PC-9 (cell line): ENCODE results near the gene MAPKAPK2. TPM values are rescaled to one million over a fixed set of nuclear protein-coding genes. Genes with fewer than 3 reads are reported as not detected.

Source experiments
- BruUV-seq: library from RNA; stranded (reverse); fragments of 400-500 nt; replicated peaks from 2 replicates; lab custom pipeline; 2021; lab: Mats Ljungman, UMichigan
- CTCF ChIA-PET: fragments of 300-600 bp; sonication (Branson Sonifier 250); formaldehyde crosslinking; loops from one replicate; lab custom pipeline; 2022; ENCODE audit warnings: antibody characterized with exemption; lab: Charles Lee
- POLR2A ChIA-PET: fragments of 300-600 bp; sonication (Branson Sonifier 250); formaldehyde crosslinking; loops from one replicate; lab custom pipeline; 2022; ENCODE audit warnings: antibody characterized with exemption; ENCODE audit not compliant: unreplicated experiment; lab: Charles Lee
- DNase-seq, 2 experiments: peaks; one replicate each; pipeline versions ENCODE4 v3.0.0 to v3.0.0-alpha.2; 2015 to 2022; ENCODE audit warnings: mixed read lengths in 1 of 2
- H2AFZ ChIP-seq: fragments of 200-600 bp; sonication (generic); 2 replicates; pipeline ENCODE4 v1.8.1; 2017; ENCODE audit warnings: antibody characterized with exemption
- H3F3A ChIP-seq: fragments of 200-600 bp; sonication (generic); 2 replicates; pipeline ENCODE4 v1.8.1; 2017; ENCODE audit warnings: antibody characterized with exemption, mild to moderate bottlenecking, low read depth; ENCODE audit not compliant: insufficient read depth
- H3K27ac ChIP-seq: fragments of 200-600 bp; sonication (generic); 2 replicates; pipeline ENCODE4 v1.6.1; 2016; ENCODE audit warnings: mixed run types
- H3K27me3 ChIP-seq: fragments of 200-600 bp; sonication (generic); 2 replicates; pipeline ENCODE4 v1.6.1; 2016; ENCODE audit warnings: low read depth, mixed run types; ENCODE audit not compliant: insufficient read depth
- H3K36me3 ChIP-seq: fragments of 200-600 bp; sonication (generic); 2 replicates; pipeline ENCODE4 v1.6.1; 2016; ENCODE audit warnings: low read depth, mixed run types
- H3K4me1 ChIP-seq: fragments of 200-600 bp; sonication (generic); replicated peaks from 2 replicates; pipeline ENCODE4 v1.6.1; 2016; ENCODE audit warnings: mixed run types; ENCODE audit not compliant: insufficient read depth
- H3K4me2 ChIP-seq: fragments of 200-600 bp; sonication (generic); 2 replicates; pipeline ENCODE4 v1.6.1; 2017; ENCODE audit warnings: mixed run types
- H3K4me3 ChIP-seq: fragments of 200-600 bp; sonication (generic); 2 replicates; pipeline ENCODE4 v1.6.1; 2016; ENCODE audit warnings: mixed run types
- H3K79me2 ChIP-seq: fragments of 200-600 bp; sonication (generic); 2 replicates; pipeline ENCODE4 v1.6.1; 2017; ENCODE audit warnings: low read depth, mixed run types
- H3K9me2 ChIP-seq: fragments of 200-600 bp; sonication (generic); 2 replicates; pipeline ENCODE4 v1.8.1; 2017; ENCODE audit warnings: mild to moderate bottlenecking; ENCODE audit not compliant: insufficient read depth
- H3K9me3 ChIP-seq: fragments of 200-600 bp; sonication (generic); 2 replicates; pipeline ENCODE4 v1.8.1; 2016; ENCODE audit warnings: low read depth; ENCODE audit not compliant: insufficient read depth
- H4K20me1 ChIP-seq: fragments of 200-600 bp; sonication (generic); 2 replicates; pipeline ENCODE4 v1.8.1; 2017; ENCODE audit not compliant: insufficient read depth
- EZH2 ChIP-seq: fragments of 200-600 bp; sonication (generic); IDR thresholded peaks from 2 replicates; pipeline ENCODE4 v1.8.0; 2017; ENCODE audit warnings: antibody characterized with exemption, low read depth
- intact Hi-C: fragments of 100-400 bp; cut with micrococcal nuclease; formaldehyde crosslinking; loops from one replicate; pipeline ENCODE4 v1.10.0; 2022; ENCODE audit not compliant: unreplicated experiment
- total RNA-seq: library from RNA; stranded (reverse); gene quantifications from 2 replicates; pipeline ENCODE4 v1.2.3, GENCODE V29; 2021
- TF ChIP-seq, protein P1 (sequence below): fragments of 200-600 bp; sonication (generic); conservative IDR thresholded peaks from 2 replicates; pipeline ENCODE4 v1.6.1; 2017; ENCODE audit warnings: mixed run types, antibody characterized with exemption, mild to moderate bottlenecking, moderate library complexity

MAPKAPK2 gene
- total RNA-seq, 1 experiment from 2014 or later = 62.6 TPM

DNA sequence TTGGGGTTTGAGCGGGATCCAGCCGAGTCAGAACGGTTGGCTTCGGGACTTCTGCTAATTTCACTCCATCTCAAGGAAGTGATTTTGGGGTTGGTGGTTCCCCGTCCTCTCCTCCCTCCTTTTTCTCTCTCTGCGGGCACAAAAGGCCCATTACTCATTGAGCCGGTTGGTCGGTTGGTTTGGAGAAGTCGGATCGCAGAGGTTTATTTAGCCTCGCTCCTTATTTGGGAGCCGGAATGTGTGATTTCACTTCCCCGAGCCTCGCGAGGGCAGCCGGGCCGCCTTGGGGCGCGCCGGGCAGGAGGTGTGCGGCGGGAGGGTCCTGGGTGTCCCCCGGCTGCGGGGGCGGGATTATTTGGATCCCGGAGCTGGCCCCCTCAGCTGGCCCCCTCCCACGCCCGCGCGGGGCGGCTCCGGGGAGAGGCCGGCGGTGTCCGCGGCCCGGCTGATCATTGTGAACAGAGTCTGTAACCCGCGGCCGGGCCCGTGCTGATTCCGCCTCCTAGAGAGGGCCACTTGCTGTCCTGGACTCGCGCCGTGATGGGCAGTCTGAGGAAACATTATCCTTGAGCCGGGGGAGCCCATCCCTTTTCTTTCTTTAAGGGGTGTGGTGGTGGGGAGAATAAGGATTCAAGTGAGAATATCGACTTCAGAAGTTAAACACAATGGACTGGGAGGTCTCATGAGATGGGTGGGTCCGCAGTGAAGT lies 1.2 kb downstream of the MAPKAPK2 start:
- Histone ChIP-seq H3K4me1 (peaks cover 25% of the 10 kb centered on the region), H3K79me2 (peaks cover 54% of the 10 kb centered on the region), H3K9me2 (no peaks in the 10 kb centered on the region), H3K27ac (peak overlapping the region; percentile 82), H4K20me1 (peaks cover 47% of the 10 kb centered on the region), H3K27me3 (no peaks in the 10 kb centered on the region), H3K9me3 (no peaks in the 10 kb centered on the region), H3K4me3 (peak overlapping the region; percentile 99), H3K36me3 (no peaks in the 10 kb centered on the region), H3K4me2 (peak overlapping the region; percentile 78), H3F3A (peaks cover 5% of the 10 kb centered on the region; the same call in 1 of the 2 replicates), H2AFZ (peak overlapping the region; percentile 72)
- BruUV-seq = TSS peak; percentile 79
- no peak for TF ChIP-seq EZH2
- TF ChIP-seq, protein P1, sequence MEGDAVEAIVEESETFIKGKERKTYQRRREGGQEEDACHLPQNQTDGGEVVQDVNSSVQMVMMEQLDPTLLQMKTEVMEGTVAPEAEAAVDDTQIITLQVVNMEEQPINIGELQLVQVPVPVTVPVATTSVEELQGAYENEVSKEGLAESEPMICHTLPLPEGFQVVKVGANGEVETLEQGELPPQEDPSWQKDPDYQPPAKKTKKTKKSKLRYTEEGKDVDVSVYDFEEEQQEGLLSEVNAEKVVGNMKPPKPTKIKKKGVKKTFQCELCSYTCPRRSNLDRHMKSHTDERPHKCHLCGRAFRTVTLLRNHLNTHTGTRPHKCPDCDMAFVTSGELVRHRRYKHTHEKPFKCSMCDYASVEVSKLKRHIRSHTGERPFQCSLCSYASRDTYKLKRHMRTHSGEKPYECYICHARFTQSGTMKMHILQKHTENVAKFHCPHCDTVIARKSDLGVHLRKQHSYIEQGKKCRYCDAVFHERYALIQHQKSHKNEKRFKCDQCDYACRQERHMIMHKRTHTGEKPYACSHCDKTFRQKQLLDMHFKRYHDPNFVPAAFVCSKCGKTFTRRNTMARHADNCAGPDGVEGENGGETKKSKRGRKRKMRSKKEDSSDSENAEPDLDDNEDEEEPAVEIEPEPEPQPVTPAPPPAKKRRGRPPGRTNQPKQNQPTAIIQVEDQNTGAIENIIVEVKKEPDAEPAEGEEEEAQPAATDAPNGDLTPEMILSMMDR = no peak; the same call in 1 of the 2 replicates
- peak; percentile 52 to 70 for DNase-seq
- intact Hi-C loops = no loop called here
- CTCF ChIA-PET = interaction anchor here (0.6 kb wide), 1 partner anchor 255 kb away, joined by 5 read pairs; no protein-coding TSS in a partner anchor
- POLR2A ChIA-PET = interaction anchor here (0.6 kb wide), 1 partner anchor 771 kb away, joined by 5 read pairs; no protein-coding TSS in a partner anchor

DNA sequence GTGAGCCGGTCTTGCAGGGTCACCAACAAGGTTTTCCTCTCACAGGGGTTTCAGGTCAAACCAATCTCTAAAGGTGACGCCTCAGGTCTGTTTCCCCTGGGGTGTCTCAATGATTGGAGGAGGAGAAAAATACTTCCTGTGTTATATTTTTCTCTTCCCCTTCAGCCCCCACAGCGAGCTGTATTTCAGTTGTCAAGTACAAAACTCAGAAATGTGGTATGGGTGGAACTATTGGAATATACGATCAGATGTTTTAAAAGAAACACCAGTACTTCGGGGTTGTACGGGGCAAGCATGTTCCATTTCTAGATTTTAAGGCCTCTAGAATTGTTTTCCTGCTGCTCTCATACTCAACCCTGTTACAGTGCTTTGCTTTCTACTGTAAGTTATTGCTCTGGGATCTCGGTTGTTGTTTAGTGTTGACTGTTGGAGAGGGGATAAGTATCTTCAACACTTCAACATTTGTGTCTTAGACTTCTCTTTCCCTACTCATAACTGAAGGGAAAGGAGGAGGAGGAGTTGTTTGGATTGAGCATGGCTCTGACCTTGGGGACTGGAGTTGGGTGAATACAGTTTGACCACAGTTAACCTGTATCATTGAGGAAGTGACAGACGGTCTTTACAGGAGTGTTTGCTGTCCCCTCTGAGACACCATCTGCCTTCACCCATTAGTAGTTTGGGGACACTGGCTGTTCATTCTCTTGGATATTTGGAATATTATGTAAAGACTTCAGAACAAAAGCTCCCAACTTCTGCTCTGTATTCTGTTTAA lies 2.0 kb downstream of the MAPKAPK2 start:
- BruUV-seq = TSS peak; percentile 41
- H3K79me2 ChIP-seq = peaks cover 59% of the 10 kb centered on the region
- H3F3A ChIP-seq = peaks cover 5% of the 10 kb centered on the region; the same call in 1 of the 2 replicates
- DNase-seq = no peak
- H4K20me1 ChIP-seq = peaks cover 52% of the 10 kb centered on the region
- no peaks in the 10 kb centered on the region for H3K9me2 ChIP-seq
- intact Hi-C loops = no loop called here
- peaks cover 25% of the 10 kb centered on the region for H3K4me1 ChIP-seq
- POLR2A ChIA-PET = no interaction called here
- H3K27ac ChIP-seq = peak overlapping the region; percentile 82
- no peaks in the 10 kb centered on the region for H3K27me3 ChIP-seq
- H3K4me3 ChIP-seq = peak overlapping the region; percentile 99
- CTCF ChIA-PET = interaction anchor here (0.6 kb wide), 1 partner anchor 256 kb away, joined by 5 read pairs; no protein-coding TSS in a partner anchor
- H3K36me3 ChIP-seq = no peaks in the 10 kb centered on the region
- peak overlapping the region; percentile 78 for H3K4me2 ChIP-seq
- H2AFZ ChIP-seq = peak overlapping the region; percentile 72
- H3K9me3 ChIP-seq = no peaks in the 10 kb centered on the region
- TF ChIP-seq, protein P1 = no peak
- TF ChIP-seq EZH2 = no peak

DNA sequence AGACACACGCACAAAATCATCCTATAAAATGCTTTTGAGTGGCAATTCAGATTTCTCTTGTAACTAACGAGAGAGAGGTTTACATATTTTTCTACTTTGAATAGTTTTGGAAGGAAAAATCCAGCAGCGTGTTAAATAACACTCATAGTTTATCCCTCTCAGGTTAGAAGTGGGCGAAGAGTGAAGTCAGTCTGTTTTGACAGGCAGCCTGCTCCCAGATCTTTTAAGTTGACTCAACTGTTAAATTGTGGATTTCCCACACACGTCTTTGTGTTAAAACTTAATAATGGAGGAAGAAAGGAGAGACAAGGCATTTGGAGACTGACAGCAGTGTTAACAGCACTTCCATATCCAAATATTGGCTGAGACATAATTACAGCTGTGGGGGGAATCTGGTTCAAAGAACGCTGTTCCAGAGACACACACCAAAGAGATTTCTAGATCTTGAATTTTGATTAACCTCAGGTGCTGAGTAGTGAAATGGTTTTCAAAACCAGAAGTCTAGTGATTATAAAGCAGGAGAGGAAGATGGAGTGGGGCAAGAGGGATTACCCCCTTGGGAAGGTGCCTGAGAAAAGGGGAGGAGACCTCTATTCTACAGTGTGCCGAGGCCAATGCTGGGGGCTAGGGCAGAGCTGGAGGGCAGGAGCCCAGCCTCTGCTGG lies 2.7 kb downstream of the MAPKAPK2 start:
- Histone ChIP-seq H3K9me2 (no peaks in the 10 kb centered on the region), H3K79me2 (peaks cover 67% of the 10 kb centered on the region), H3K4me2 (peak overlapping the region; percentile 78), H4K20me1 (peaks cover 59% of the 10 kb centered on the region), H3F3A (peaks cover 5% of the 10 kb centered on the region; the same call in 1 of the 2 replicates), H3K4me1 (peaks cover 25% of the 10 kb centered on the region), H3K36me3 (no peaks in the 10 kb centered on the region), H3K9me3 (no peaks in the 10 kb centered on the region), H2AFZ (no peak overlapping the region), H3K27ac (no peak overlapping the region), H3K27me3 (no peaks in the 10 kb centered on the region), H3K4me3 (peak overlapping the region; percentile 99; the same call in 1 of the 2 replicates)
- ChIA-PET POLR2A (interaction anchor here (0.6 kb wide), 1 partner anchor 54 kb away, joined by 7 read pairs; no protein-coding TSS in a partner anchor), CTCF (no interaction called here)
- no TSS peak for BruUV-seq
- DNase-seq = no peak
- TF ChIP-seq, protein P1 = no peak
- TF ChIP-seq EZH2 = no peak
- intact Hi-C loops = no loop called here
